ENCODE results near the gene STK25. TPM values are rescaled to one million over a fixed set of nuclear protein-coding genes. Genes with fewer than 3 reads are reported as not detected.

STK25 gene
- total RNA-seq, 6 experiments from 2014 or later, result 51.0 to 99.1 (median 63.5) TPM

- Histone ChIP-seq H3K4me3 (no peak overlapping the region), H3K27me3 (no peaks in the 10 kb centered on the region), H3K4me1 (no peaks in the 10 kb centered on the region), H3K9me3 (no peaks in the 10 kb centered on the region), H3K36me3 (peaks cover 0 to 46% (median 9%) of the 10 kb centered on the region in 4 donors), H3K27ac (no peak overlapping the region)
- no CpG with 5 or more reads among the region's 29 CpGs for WGBS (ENCODE audit: insufficient coverage, low coverage, low lambda C conversion rate, missing lambda C conversion rate)
- TF ChIP-seq CTCF (IDR thresholded peaks at IDR 0.05), result no peak
- TF ChIP-seq POLR2A (IDR thresholded peaks at IDR 0.05), result no peak
- ATAC-seq (no peak), DNase-seq (no peak)
- intact Hi-C loops (cut with DNase I), result no loop called here
Measured at GRCh38 chr2:241496904-241497877, 11.2 kb downstream of the STK25 start.

DNA sequence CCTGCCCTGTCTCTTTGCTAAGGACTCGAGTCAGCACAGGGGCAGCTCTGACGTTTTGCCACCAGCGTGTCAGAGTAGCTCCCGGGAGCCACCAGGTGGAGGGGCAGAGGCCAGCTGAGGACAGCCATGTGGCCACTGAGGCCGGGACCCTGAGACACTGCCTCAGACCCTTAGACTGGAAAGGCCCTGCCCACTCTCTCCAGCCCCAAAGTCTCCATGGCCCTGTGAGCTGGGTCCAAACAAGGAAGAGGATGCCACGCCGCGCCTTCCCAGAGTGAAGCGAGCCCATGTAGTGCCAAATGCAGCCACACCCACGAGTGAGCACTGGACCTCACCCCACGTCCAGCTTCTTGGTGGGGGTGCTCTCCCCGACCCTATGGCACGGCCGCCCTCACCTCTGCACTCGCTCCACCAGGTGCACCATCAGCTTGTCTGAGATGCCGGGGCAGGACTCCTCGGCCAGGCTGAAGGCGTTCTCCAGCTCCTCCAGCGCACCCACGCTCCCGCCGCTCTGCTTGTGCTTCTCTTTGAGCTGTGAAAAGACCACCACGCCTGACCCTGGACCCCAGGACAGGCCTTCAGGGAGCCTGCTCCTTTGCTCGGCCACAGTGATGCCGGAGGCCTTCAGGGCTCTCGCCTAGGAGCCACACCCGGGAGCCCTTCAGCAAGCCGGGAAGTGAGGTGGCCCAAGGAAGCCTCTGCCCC is 12.2 kb downstream of the STK25 start:
- intact Hi-C loops (cut with DNase I), result no loop called here

GRCh38 chr2:241495172-241496002 is 13.0 kb downstream of the STK25 start:
- WGBS (ENCODE audit: insufficient coverage, low coverage, low lambda C conversion rate, missing lambda C conversion rate), result 80% methylated on average over 4 of the region's 34 CpGs
- peaks cover 0 to 42% (median 9%) of the 10 kb centered on the region in 4 donors for H3K36me3 ChIP-seq

More for the DNA sequence above, 12.2 kb downstream of the STK25 start:
- Histone ChIP-seq H3K4me1 (no peaks in the 10 kb centered on the region), H3K27ac (no peak overlapping the region), H3K4me3 (no peak overlapping the region), H3K36me3 (peaks cover 0 to 46% (median 9%) of the 10 kb centered on the region in 4 donors), H3K27me3 (no peaks in the 10 kb centered on the region), H3K9me3 (no peaks in the 10 kb centered on the region)
- DNase-seq (no peak), ATAC-seq (no peak)
- no peak for TF ChIP-seq CTCF (IDR thresholded peaks at IDR 0.05)
- no peak for TF ChIP-seq POLR2A (IDR thresholded peaks at IDR 0.05)
- WGBS (ENCODE audit: insufficient coverage, low coverage, low lambda C conversion rate, missing lambda C conversion rate), result no CpG with 5 or more reads among the region's 28 CpGs

More at GRCh38 chr2:241495172-241496002, 13.0 kb downstream of the STK25 start:
- Histone ChIP-seq H3K27me3 (no peaks in the 10 kb centered on the region), H3K27ac (no peak overlapping the region), H3K4me1 (no peaks in the 10 kb centered on the region), H3K4me3 (no peak overlapping the region), H3K9me3 (no peaks in the 10 kb centered on the region)
- no peak for TF ChIP-seq CTCF (IDR thresholded peaks at IDR 0.05)
- TF ChIP-seq POLR2A (IDR thresholded peaks at IDR 0.05), result no peak
- DNase-seq (no peak), ATAC-seq (no peak)
- intact Hi-C loops (cut with DNase I), result no loop called here
